ENCODE results near the gene CDK9. TPM values are rescaled to one million over a fixed set of nuclear protein-coding genes. Genes with fewer than 3 reads are reported as not detected.

The CDK9 gene
- total RNA-seq, 2 experiments from 2014 or later = 86.2 to 91.6 TPM

GRCh38 chr9:127781806-127782205 is 4.0 kb upstream of the CDK9 start:
- ChIA-PET POLR2A (interaction anchor here (1.2 to 8.1 kb wide), 5 partner anchors 7 to 333 kb away, joined by 3 to 56 read pairs (median 12); partner anchors contain the start of gene TOR2A), CTCF (interaction anchor here (7.6 to 10.7 kb wide), 2 partner anchors 13 to 47 kb away, joined by 58 to 144 read pairs; partner anchors contain the start of gene TOR2A)
- DNase-seq (no peak), ATAC-seq (no peak)
- TF ChIP-seq, protein P1, sequence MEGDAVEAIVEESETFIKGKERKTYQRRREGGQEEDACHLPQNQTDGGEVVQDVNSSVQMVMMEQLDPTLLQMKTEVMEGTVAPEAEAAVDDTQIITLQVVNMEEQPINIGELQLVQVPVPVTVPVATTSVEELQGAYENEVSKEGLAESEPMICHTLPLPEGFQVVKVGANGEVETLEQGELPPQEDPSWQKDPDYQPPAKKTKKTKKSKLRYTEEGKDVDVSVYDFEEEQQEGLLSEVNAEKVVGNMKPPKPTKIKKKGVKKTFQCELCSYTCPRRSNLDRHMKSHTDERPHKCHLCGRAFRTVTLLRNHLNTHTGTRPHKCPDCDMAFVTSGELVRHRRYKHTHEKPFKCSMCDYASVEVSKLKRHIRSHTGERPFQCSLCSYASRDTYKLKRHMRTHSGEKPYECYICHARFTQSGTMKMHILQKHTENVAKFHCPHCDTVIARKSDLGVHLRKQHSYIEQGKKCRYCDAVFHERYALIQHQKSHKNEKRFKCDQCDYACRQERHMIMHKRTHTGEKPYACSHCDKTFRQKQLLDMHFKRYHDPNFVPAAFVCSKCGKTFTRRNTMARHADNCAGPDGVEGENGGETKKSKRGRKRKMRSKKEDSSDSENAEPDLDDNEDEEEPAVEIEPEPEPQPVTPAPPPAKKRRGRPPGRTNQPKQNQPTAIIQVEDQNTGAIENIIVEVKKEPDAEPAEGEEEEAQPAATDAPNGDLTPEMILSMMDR (IDR thresholded peaks at IDR 0.05) = no peak
- intact Hi-C loops (cut with micrococcal nuclease) = loop anchor here (5.0 kb wide), 2 partner anchors 45 to 135 kb away; partner anchors contain the start of genes ST6GALNAC4 and TOR2A
- peaks cover 49% of the 10 kb centered on the region for H3K4me1 Mint-ChIP-seq (ENCODE audit: low read depth)
- H3K27me3 Mint-ChIP-seq = no peaks in the 10 kb centered on the region
- peaks cover 15% of the 10 kb centered on the region for H3K36me3 Mint-ChIP-seq (ENCODE audit: low read depth)
- H3K4me3 Mint-ChIP-seq = no peak overlapping the region
- no peaks in the 10 kb centered on the region for H3K9me3 Mint-ChIP-seq
- peak overlapping the region; percentile 95 for H3K27ac Mint-ChIP-seq

DNA sequence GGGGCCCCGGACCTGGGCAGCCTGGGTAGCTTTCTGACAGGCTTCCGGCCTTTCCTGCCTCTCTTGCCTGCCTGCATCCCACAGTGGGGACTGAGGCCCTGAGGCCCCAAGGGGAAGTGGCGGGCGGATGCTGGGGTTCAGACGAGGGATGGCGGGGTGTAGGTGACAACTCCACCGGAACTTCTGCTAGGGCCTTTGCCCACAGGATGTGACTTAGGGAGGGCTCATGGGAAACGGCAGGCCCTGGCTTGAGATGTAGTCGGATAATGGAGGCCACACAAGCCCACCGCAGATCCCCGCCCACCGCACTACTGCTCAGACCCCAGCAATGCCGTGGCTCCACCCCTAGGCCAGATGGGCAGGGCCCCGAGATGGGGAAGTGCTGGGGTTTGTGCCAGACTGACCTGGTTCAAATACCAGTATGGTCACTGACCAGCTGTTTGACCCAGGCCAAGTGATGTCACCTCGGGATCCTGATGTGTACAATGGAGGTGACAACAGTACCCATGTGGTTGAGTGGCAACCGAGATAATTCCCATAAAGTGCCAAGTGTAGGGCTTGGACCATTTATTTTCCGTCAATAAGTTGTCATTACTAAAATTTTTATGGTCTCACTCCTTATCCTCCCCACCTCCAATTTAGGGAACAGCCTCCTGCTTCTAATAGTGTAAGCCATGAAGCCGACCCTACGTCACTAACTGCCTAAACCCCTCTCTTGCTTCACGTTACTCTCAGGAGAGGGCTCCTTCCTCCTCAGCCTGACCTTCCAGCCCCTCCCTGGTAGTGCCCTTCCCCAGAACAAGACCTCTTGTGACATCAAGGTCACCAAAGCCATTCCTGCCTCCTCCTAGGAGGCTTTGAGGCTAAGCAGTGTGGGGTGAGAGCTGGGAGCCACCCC is 2.5 kb upstream of the CDK9 start:
- POLR2A ChIA-PET = interaction anchor here (0.7 to 8.1 kb wide), 9 partner anchors 9 to 335 kb away, joined by 3 to 56 read pairs (median 3); partner anchors contain the start of genes FPGS and TOR2A
- CTCF ChIA-PET = interaction anchor here (1.0 to 10.7 kb wide), 4 partner anchors 15 to 138 kb away, joined by 3 to 144 read pairs (median 48); partner anchors contain the start of gene TOR2A
- peaks cover 22% of the 10 kb centered on the region for H3K36me3 Mint-ChIP-seq (ENCODE audit: low read depth)
- no peaks in the 10 kb centered on the region for H3K27me3 Mint-ChIP-seq
- peaks cover 63% of the 10 kb centered on the region for H3K4me1 Mint-ChIP-seq (ENCODE audit: low read depth)
- intact Hi-C loops (cut with micrococcal nuclease) = loop anchor here (5.0 kb wide), 2 partner anchors 46 to 134 kb away; partner anchors contain the start of genes ST6GALNAC4 and TOR2A
- no peaks in the 10 kb centered on the region for H3K9me3 Mint-ChIP-seq
- peak overlapping the region; percentile 95 for H3K27ac Mint-ChIP-seq
- peak; percentile 29 for ATAC-seq
- peak; percentile 94 for DNase-seq
- peak overlapping the region; percentile 76 for H3K4me3 Mint-ChIP-seq
- TF ChIP-seq, protein P1 (IDR thresholded peaks at IDR 0.05) = no peak

DNA sequence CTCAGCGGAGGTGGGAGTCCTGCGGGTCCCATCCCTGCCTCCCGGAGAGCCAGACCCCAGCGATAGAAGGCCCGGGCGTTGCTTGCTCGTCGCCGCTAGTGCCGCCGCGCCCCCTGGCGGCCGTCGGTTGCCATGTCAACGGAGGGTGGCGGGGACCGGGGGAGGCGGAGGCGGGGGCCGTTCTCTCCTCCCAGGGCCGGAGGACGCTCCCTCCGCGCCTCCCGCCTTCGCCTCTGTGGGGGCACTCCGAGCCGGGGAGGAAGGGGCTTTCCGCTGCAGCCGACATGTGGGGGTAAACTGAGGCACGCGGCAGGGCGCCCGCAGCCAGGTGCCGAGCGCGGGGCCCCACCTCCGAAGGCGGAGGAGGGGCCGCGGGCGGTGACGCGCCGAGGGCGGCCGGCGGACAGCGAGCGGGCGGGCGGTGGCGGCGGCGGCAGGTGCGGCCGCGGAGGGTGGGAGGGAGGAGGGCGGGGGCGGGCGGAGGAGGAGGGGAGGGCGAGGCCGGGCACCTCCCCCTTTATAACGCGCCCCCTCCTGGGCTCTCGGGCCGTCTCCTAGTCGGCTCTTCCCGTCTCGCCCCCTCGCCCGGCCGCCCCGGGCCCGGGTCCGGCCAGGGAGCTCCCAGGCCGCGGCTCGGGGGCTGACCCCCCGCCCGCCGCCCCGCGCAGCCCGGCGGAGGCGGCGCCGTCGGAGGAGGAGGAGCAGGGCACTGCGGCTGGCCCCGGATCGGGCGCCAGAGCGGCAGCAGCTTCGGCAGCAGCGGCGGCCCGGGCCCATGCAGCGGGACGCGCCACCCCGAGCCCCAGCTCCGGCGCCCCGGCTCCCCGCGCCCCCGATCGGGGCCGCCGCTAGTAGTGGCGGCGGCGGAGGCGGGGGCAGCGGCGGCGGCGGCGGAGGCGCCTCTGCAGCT is 556 bp upstream of the CDK9 start:
- TF ChIP-seq, protein P1 (IDR thresholded peaks at IDR 0.05) = peak; percentile 86
- H3K4me1 Mint-ChIP-seq (ENCODE audit: low read depth) = peaks cover 72% of the 10 kb centered on the region
- intact Hi-C loops (cut with micrococcal nuclease) = no loop called here
- peak overlapping the region; percentile 95 for H3K27ac Mint-ChIP-seq
- H3K4me3 Mint-ChIP-seq = peak overlapping the region; percentile 97
- DNase-seq (peak; percentile 90), ATAC-seq (peak; percentile 37)
- ChIA-PET POLR2A (interaction anchor here (0.6 to 8.1 kb wide), 21 partner anchors 9 to 1464 kb away, joined by 3 to 56 read pairs (median 4); partner anchors contain the start of genes ENG, FPGS, LRSAM1 and RPL12), CTCF (interaction anchor here (0.8 to 10.7 kb wide), 11 partner anchors 13 to 196 kb away, joined by 3 to 144 read pairs (median 5); partner anchors contain the start of gene TOR2A)
- peaks cover 36% of the 10 kb centered on the region for H3K36me3 Mint-ChIP-seq (ENCODE audit: low read depth)
- no peaks in the 10 kb centered on the region for H3K9me3 Mint-ChIP-seq
- H3K27me3 Mint-ChIP-seq = no peaks in the 10 kb centered on the region

GRCh38 chr9:127786773-127787104 is 905 bp downstream of the CDK9 start:
- Mint-ChIP-seq H3K27ac (peak overlapping the region; percentile 84), H3K36me3 (ENCODE audit: low read depth) (peaks cover 45% of the 10 kb centered on the region), H3K4me3 (peak overlapping the region; percentile 97), H3K4me1 (ENCODE audit: low read depth) (peaks cover 67% of the 10 kb centered on the region), H3K27me3 (no peaks in the 10 kb centered on the region), H3K9me3 (no peaks in the 10 kb centered on the region)
- ChIA-PET CTCF (interaction anchor here (1.6 to 10.7 kb wide), 6 partner anchors 10 to 135 kb away, joined by 4 to 144 read pairs (median 29); partner anchors contain the start of gene TOR2A), POLR2A (interaction anchor here (0.7 to 8.1 kb wide), 6 partner anchors 11 to 78 kb away, joined by 3 to 56 read pairs (median 8); partner anchors contain the start of gene FPGS)
- no peak for ATAC-seq
- intact Hi-C loops (cut with micrococcal nuclease) = no loop called here
- TF ChIP-seq, protein P1 (IDR thresholded peaks at IDR 0.05) = peak; percentile 73
- no peak for DNase-seq
